K562 (cell line): Measurements from ENCODE around the gene RALGAPA2. TPM values are rescaled to one million over a fixed set of nuclear protein-coding genes. Genes with fewer than 3 reads are reported as not detected.

ENCODE experiments used
- ATAC-seq: fragments of 200-7000 bp; cut with Tn5 transposase; 3 replicates; pipeline ENCODE4 v1.9.1; 2020; ENCODE audit warnings: moderate library complexity
- BruUV-seq: library from RNA; stranded (reverse); fragments of 400-500 nt; replicated peaks from 2 replicates; lab custom pipeline; 2021; lab: Mats Ljungman, UMichigan
- CTCF ChIA-PET: fragments of 300-600 bp; formaldehyde crosslinking; extraction: SDS; loops from one replicate; lab custom pipeline; 2021; ENCODE audit warnings: low intra/inter-chr PET ratio; lab: Yijun Ruan, JAX
- POLR2A ChIA-PET: fragments of 300-600, 350-650 bp; sonication (Branson Sonifier 250); formaldehyde crosslinking; extraction: SDS; loops from one replicate; lab custom pipeline; 2021; ENCODE audit warnings: antibody characterized with exemption, inconsistent platforms; lab: Yijun Ruan, JAX
- DNase-seq, 4 experiments: peaks; one replicate each; pipeline versions ENCODE4 v3.0.0 to v3.0.0-alpha.2; 2011 to 2018; ENCODE audit warnings: low spot score in 3 of 4, mixed read lengths in 3 of 4; ENCODE audit errors: extremely low read depth in 1 of 4
- FAIRE-seq: peaks from 2 replicates; lab custom pipeline; 2011; peaks lifted over from hg19 to GRCh38; lab: Jason Lieb, UNC
- H2AFZ ChIP-seq: 2 replicates; pipeline ENCODE4 v1.6.0; 2011; ENCODE audit warnings: low read depth, low read length, control low read depth, inconsistent platforms
- H3K27ac ChIP-seq: fragments of 200-600 bp; 3 replicates; pipeline ENCODE4 v1.8.0; 2011; ENCODE audit warnings: low read depth, mild to moderate bottlenecking, control low read depth, inconsistent platforms, low read length, moderate library complexity, mixed read lengths; ENCODE audit errors: extremely low read depth
- H3K27me3 ChIP-seq, 2 experiments: fragments of 300-600 bp in 1 of 2; 2 replicates in 1 of 2; 3 replicates in 1 of 2; pipeline versions ENCODE4 v1.6.0 to v1.8.0; 2011; ENCODE audit warnings: inconsistent platforms in 2 of 2, low read length in 2 of 2, mild to moderate bottlenecking in 1 of 2, mixed read lengths in 1 of 2, moderate library complexity in 1 of 2; ENCODE audit not compliant: control insufficient read depth in 2 of 2, insufficient read depth in 2 of 2
- H3K36me3 ChIP-seq: fragments of 300-600 bp; 3 replicates; pipeline ENCODE4 v1.8.0; 2011; ENCODE audit warnings: mild to moderate bottlenecking, low read length, inconsistent platforms; ENCODE audit not compliant: control insufficient read depth, insufficient read depth
- H3K4me1 ChIP-seq, 2 experiments: fragments of 200-600 bp in 1 of 2; replicated peaks in 1 of 2; 2 replicates in 1 of 2; 3 replicates in 1 of 2; pipeline versions ENCODE4 v1.5.1 to v1.8.0; 2011; ENCODE audit warnings: inconsistent platforms in 2 of 2, low read length in 2 of 2, mild to moderate bottlenecking in 1 of 2, mixed read lengths in 1 of 2, moderate library complexity in 1 of 2; ENCODE audit not compliant: control insufficient read depth in 2 of 2, insufficient read depth in 2 of 2
- H3K4me2 ChIP-seq: 2 replicates; pipeline ENCODE4 v1.6.1; 2011; ENCODE audit warnings: low read length, control low read depth, inconsistent platforms, mixed read lengths; ENCODE audit not compliant: insufficient read depth
- H3K4me3 ChIP-seq: fragments of 200-600 bp; sonication (generic), shearing (Covaris generic); 2 replicates; pipeline ENCODE4 v1.5.1; 2016; ENCODE audit warnings: control low read depth, inconsistent platforms
- H3K79me2 ChIP-seq: fragments of 200-600 bp; 3 replicates; pipeline ENCODE4 v1.8.0; 2011; ENCODE audit warnings: low read length, inconsistent platforms; ENCODE audit not compliant: control insufficient read depth, insufficient read depth
- H3K9ac ChIP-seq, 2 experiments: 2 replicates each; pipeline versions ENCODE4 v1.6.0 to v1.6.1; 2011; ENCODE audit warnings: low read depth in 2 of 2, low read length in 2 of 2, control low read depth in 1 of 2, inconsistent platforms in 1 of 2, mild to moderate bottlenecking in 1 of 2, mixed read lengths in 1 of 2; ENCODE audit not compliant: insufficient read depth in 1 of 2
- H3K9me1 ChIP-seq: one replicate; pipeline ENCODE4 v1.6.0; 2011; ENCODE audit warnings: inconsistent platforms, mild to moderate bottlenecking, low read length, moderate library complexity; ENCODE audit not compliant: control insufficient read depth, insufficient read depth
- H3K9me3 ChIP-seq: replicated peaks from 2 replicates; pipeline ENCODE4 v1.5.1; 2011; ENCODE audit warnings: low read depth, low read length, inconsistent platforms; ENCODE audit not compliant: control insufficient read depth, insufficient read depth
- H4K20me1 ChIP-seq: replicated peaks from 2 replicates; pipeline ENCODE4 v1.6.1; 2011; ENCODE audit warnings: low read length, inconsistent platforms, mixed read lengths; ENCODE audit not compliant: control insufficient read depth, insufficient read depth
- BRD9 ChIP-seq: fragments of 450-650 bp; IDR thresholded peaks from 2 replicates; pipeline ENCODE4 v1.6.1; 2018; ENCODE audit warnings: low read depth; ENCODE audit not compliant: partially characterized antibody
- CBFB ChIP-seq: sonication (generic); formaldehyde crosslinking; IDR thresholded peaks from 2 replicates; pipeline ENCODE4 v1.4.0; 2020; ENCODE audit warnings: mild to moderate bottlenecking, missing genetic modification reagents
- EGR1 ChIP-seq: fragments of 450-650 bp; conservative IDR thresholded peaks from 2 replicates; pipeline ENCODE4 v1.6.1; 2017; ENCODE audit warnings: mild to moderate bottlenecking
- HDGF ChIP-seq: fragments of 450-650 bp; IDR thresholded peaks from 2 replicates; pipeline ENCODE4 v1.6.1; 2016
- KLF6 ChIP-seq: fragments of 250-450 bp; sonication (Bioruptor Pico); IDR thresholded peaks from 2 replicates; pipeline ENCODE4 v1.4.0; 2020; ENCODE audit warnings: mild to moderate bottlenecking, moderate library complexity, borderline replicate concordance
- SMAD4 ChIP-seq: fragments of 250-450 bp; sonication (Bioruptor Pico); conservative IDR thresholded peaks from 2 replicates; pipeline ENCODE4 v1.8.0; 2021; ENCODE audit warnings: inconsistent platforms, mild to moderate bottlenecking, moderate library complexity
- ZBTB8A ChIP-seq: fragments of 450-650 bp; IDR thresholded peaks from 2 replicates; pipeline ENCODE4 v1.6.1; 2018; ENCODE audit warnings: mild to moderate bottlenecking, moderate library complexity; ENCODE audit not compliant: partially characterized antibody
- ZC3H8 ChIP-seq: fragments of 450-650 bp; IDR thresholded peaks from 2 replicates; pipeline ENCODE4 v1.6.1; 2017
- ZNF134 ChIP-seq: fragments of 250-450 bp; sonication (Bioruptor Pico); conservative IDR thresholded peaks from 2 replicates; pipeline ENCODE4 v1.4.0; 2020
- ZNF644 ChIP-seq: fragments of 200-800 bp; sonication (Bioruptor generic); IDR thresholded peaks from 2 replicates; pipeline ENCODE4 v1.6.1; 2016; ENCODE audit warnings: low read depth, missing genetic modification characterization, missing compliant biosample characterization
- WGBS: fragments of 100-300 bp; shearing (Covaris generic); methylation state at CpG from one replicate; pipeline ENCODE4 v1.1.6; 2016; ENCODE audit warnings: low coverage, mixed read lengths; ENCODE audit not compliant: insufficient coverage; ENCODE audit errors: missing lambda C conversion rate; 5-methylcytosine and 5-hydroxymethylcytosine counted together
- in situ Hi-C: fragments of 300-500 bp; cut with MboI; formaldehyde crosslinking; loops from 4 replicates; pipeline ENCODE4 v1.15.0; 2018; ENCODE audit warnings: inconsistent platforms, mixed read lengths
- intact Hi-C: fragments of 100-400 bp; cut with micrococcal nuclease; formaldehyde crosslinking; loops from 2 replicates; pipeline ENCODE4 v1.14.2; 2022
- polyA plus RNA-seq, 8 experiments: library from polyadenylated mRNA; depleted of rRNA in 4 of 8; stranded (reverse) in 5 of 8; unstranded in 3 of 8; fragments of >200 nt; fragmentation: Nextera tagmentation in 2 of 8; fragmentation: Illumina TruSeq in 1 of 8; extraction: Ambion mirVana in 2 of 8; extraction: Trizol in 1 of 8; gene quantifications; 2 replicates each; pipeline versions ENCODE4 v1.2.1 to v1.2.3, GENCODE V29; 2011 to 2014; ENCODE audit warnings: inconsistent platforms in 1 of 8, missing spikeins in 1 of 8
- total RNA-seq, 7 experiments: library from RNA; depleted of rRNA in 6 of 7; stranded (reverse); fragments of >200 nt in 6 of 7; fragmentation: Illumina TruSeq in 2 of 7; extraction: Trizol in 2 of 7; gene quantifications; 2 replicates each; pipeline versions ENCODE4 v1.2.1 to v1.2.3, GENCODE V29; 2011 to 2021; ENCODE audit warnings: low replicate concordance in 1 of 7
- TF ChIP-seq, protein P1 (sequence below): fragments of 200-800 bp; sonication (Bioruptor generic); IDR thresholded peaks from 2 replicates; pipeline ENCODE4 v1.6.1; 2017; ENCODE audit warnings: missing genetic modification characterization, missing compliant biosample characterization
- TF ChIP-seq, protein P2 (sequence below), 2 experiments: fragments of 450-650 bp; IDR thresholded peaks; 2 replicates each; pipeline ENCODE4 v1.6.1; 2016; ENCODE audit warnings: mild to moderate bottlenecking in 2 of 2, borderline replicate concordance in 1 of 2, low read depth in 1 of 2, moderate library complexity in 1 of 2
- TF ChIP-seq, protein P3 (sequence below): sonication (generic); formaldehyde crosslinking; IDR thresholded peaks from 2 replicates; pipeline ENCODE4 v1.8.1; 2023; ENCODE audit warnings: mild to moderate bottlenecking, missing genetic modification reagents, moderate library complexity

RALGAPA2 gene
- total and polyA plus RNA-seq, 9 of the 15 experiments (the other 6 are each of a cell fraction or from before 2014, with no cell fraction given) = 0.35 to 2.7 (median 1.4) TPM

DNA sequence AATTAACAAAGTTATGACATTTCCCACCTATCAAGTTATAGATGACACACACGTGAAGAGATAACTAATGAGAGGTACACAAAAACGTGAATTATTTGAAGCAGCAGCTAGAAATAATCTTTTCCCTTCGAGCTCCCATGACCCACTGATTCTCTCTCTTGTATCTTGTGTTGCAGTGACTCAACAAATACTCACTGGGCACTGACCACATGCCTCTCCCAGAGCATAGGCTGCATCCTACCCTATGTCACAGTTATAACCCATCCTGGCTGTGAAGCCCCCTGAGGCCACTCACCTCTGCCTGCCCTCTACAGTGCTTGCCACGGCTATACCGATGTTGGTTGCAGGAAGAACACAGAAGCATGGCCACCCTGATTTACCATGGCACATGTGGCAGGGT lies 252.7 kb downstream of the RALGAPA2 start:
- DNase-seq = no peak
- Histone ChIP-seq H3K9me3 (no peaks in the 10 kb centered on the region), H2AFZ (no peak overlapping the region), H3K9me1 (no peaks in the 10 kb centered on the region), H3K4me1 (no peaks in the 10 kb centered on the region), H3K9ac (no peak overlapping the region), H3K27ac (no peak overlapping the region), H3K4me2 (no peak overlapping the region), H3K4me3 (no peak overlapping the region), H3K27me3 (peaks cover 2 to 15% of the 10 kb centered on the region in 2 experiments; a peak in 2 of 5 replicates), H3K36me3 (no peaks in the 10 kb centered on the region), H3K79me2 (no peaks in the 10 kb centered on the region), H4K20me1 (no peaks in the 10 kb centered on the region)
- FAIRE-seq = no peak
- 0% methylated on average over 5 of the region's 5 CpGs for WGBS
- in situ Hi-C loops = no loop called here
- no TSS peak for BruUV-seq
- no peak for ATAC-seq
- CTCF ChIA-PET = no interaction called here
- intact Hi-C loops = no loop called here
- POLR2A ChIA-PET = interaction anchor here (1.3 kb wide), 1 partner anchor 12 kb away, joined by 3 read pairs; no protein-coding TSS in a partner anchor
- TF ChIP-seq ZC3H8 = no peak
- TF ChIP-seq, protein P1, sequence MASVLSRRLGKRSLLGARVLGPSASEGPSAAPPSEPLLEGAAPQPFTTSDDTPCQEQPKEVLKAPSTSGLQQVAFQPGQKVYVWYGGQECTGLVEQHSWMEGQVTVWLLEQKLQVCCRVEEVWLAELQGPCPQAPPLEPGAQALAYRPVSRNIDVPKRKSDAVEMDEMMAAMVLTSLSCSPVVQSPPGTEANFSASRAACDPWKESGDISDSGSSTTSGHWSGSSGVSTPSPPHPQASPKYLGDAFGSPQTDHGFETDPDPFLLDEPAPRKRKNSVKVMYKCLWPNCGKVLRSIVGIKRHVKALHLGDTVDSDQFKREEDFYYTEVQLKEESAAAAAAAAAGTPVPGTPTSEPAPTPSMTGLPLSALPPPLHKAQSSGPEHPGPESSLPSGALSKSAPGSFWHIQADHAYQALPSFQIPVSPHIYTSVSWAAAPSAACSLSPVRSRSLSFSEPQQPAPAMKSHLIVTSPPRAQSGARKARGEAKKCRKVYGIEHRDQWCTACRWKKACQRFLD (CRISPR knock-in tag) = no peak
- no peak for TF ChIP-seq ZNF134 (CRISPR knock-in tag)
- TF ChIP-seq BRD9 = no peak
- TF ChIP-seq SMAD4 (CRISPR knock-in tag) = no peak
- no peak for TF ChIP-seq KLF6 (CRISPR knock-in tag)
- no peak for TF ChIP-seq CBFB (CRISPR knock-in tag)
- TF ChIP-seq, protein P2, sequence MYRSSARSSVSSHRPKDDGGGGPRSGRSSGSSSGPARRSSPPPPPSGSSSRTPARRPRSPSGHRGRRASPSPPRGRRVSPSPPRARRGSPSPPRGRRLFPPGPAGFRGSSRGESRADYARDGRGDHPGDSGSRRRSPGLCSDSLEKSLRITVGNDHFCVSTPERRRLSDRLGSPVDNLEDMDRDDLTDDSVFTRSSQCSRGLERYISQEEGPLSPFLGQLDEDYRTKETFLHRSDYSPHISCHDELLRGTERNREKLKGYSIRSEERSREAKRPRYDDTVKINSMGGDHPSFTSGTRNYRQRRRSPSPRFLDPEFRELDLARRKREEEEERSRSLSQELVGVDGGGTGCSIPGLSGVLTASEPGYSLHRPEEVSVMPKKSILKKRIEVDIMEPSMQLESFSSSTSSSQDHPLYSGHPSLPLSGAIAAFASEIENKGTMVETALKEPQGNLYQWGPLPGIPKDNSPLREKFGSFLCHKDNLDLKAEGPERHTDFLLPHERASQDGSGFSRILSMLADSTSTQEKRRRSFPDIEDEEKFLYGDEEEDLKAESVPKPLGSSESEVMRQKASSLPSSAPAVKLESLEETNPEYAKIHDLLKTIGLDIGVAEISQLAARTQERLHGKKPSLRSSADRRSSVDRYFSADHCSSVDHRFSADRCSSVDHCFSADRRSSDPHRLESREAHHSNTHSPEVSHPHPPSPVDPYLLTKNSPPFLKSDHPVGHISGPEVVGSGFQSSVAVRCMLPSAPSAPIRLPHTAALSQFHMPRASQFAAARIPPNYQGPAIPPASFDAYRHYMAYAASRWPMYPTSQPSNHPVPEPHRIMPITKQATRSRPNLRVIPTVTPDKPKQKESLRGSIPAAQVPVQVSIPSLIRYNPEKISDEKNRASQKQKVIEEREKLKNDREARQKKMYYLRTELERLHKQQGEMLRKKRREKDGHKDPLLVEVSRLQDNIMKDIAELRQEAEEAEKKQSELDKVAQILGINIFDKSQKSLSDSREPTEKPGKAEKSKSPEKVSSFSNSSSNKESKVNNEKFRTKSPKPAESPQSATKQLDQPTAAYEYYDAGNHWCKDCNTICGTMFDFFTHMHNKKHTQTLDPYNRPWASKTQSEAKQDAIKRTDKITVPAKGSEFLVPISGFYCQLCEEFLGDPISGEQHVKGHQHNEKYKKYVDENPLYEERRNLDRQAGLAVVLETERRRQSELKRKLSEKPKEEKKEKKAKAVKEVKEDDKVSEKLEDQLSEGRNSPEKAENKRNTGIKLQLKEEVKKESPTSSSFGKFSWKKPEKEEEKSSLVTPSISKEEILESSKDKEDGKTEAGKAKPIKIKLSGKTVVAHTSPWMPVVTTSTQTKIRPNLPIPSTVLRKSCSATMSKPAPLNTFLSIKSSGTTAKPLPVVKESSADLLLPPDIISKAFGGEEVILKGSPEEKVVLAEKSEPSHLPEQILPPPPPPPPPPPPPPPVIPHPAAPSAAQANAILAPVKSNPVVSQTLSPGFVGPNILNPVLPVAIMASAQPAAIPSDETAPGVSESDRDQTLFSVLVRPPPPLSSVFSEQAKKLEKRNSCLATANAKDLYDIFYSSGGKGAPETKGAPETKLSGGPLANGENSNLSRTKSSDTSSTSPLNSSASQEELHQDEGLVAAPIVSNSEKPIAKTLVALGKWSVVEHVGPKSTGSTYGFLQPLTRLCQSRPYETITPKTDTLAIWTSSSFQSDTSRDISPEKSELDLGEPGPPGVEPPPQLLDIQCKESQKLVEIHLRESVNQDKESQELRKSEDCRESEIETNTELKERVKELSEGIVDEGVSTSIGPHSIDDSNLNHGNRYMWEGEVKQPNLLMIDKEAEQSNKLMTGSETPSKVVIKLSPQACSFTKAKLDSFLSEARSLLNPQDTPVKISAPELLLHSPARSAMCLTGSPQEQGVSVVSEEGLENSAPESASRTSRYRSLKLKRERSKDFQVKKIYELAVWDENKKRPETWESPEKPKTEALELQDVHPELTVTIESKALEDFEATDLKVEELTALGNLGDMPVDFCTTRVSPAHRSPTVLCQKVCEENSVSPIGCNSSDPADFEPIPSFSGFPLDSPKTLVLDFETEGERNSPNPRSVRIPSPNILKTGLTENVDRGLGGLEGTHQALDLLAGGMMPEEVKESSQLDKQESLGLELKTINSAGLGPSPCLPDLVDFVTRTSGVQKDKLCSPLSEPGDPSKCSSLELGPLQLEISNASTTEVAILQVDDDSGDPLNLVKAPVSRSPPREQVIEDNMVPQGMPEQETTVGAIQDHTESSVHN (IDR thresholded peaks at IDR 0.05; ENCODE audit: borderline replicate concordance in 1 of 2, low read depth in 1 of 2) = no peak
- no peak for TF ChIP-seq HDGF
- TF ChIP-seq, protein P3, sequence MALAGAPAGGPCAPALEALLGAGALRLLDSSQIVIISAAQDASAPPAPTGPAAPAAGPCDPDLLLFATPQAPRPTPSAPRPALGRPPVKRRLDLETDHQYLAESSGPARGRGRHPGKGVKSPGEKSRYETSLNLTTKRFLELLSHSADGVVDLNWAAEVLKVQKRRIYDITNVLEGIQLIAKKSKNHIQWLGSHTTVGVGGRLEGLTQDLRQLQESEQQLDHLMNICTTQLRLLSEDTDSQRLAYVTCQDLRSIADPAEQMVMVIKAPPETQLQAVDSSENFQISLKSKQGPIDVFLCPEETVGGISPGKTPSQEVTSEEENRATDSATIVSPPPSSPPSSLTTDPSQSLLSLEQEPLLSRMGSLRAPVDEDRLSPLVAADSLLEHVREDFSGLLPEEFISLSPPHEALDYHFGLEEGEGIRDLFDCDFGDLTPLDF (CRISPR knock-in tag) = no peak
- TF ChIP-seq ZNF644 = no peak
- TF ChIP-seq EGR1 = no peak
- TF ChIP-seq ZBTB8A = no peak
